Stimulated activated CD4-positive, alpha-beta T cell treated with anti-CD3 and anti-CD28 coated beads, Interleukin-4, amount 100 ng/mL, for 24 hours (primary cell): ENCODE measurements around the gene UBR7.
"Not testable (repeated sequence)": the region's sequence is repeated elsewhere in the genome, so short reads cannot be mapped to it uniquely, and the experiment has no call there.

Experiments used
- DNase-seq: peaks from one replicate; pipeline ENCODE4 v3.0.0-alpha.2; 2020

UBR7 gene

DNA sequence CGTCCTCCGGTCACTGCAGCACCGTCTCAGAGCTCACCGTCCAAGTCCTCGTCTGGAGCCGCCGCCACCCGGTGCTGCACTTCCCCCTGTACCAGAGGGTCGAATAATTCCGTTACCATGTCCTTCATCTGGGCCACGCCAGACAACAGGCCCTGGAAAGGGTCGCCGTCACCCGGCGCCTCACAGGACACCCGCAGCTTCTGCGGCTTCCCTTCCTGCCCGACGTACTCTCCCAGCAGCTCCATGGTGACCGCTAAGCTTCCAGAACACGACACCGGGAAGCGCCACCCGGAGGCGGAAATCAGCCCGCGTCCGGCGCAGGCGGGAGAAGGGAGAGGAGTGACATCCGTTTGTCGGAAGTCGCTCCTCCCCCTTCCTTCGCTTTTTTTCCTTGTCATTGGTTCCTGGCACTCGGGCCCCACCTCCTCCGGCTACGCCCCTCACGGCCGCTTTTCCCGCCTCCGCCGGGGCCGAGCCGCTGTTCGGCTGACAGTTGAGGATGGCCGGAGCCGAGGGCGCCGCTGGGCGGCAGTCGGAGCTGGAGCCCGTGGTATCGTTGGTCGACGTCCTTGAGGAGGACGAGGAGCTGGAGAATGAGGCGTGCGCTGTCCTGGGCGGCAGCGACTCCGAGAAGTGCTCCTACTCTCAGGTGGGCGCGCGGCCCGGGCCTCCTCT lies at the start of gene UBR7, which contains the start of gene GON7:
TSS of gene UBR7 (plus strand) at position 464 of the 675 bp plus-strand sequence. CDS start at position 500, 36 bp downstream.
TSS of gene GON7 (minus strand) at position 273 of the 675 bp plus-strand sequence. CDS start at position 245, 28 bp downstream.
- DNase-seq: peak; percentile 92

- not testable (repeated sequence) for DNase-seq
Measured at GRCh38 chr14:93158349-93158748, 48.7 kb upstream of the UBR7 start.

GRCh38 chr14:93159625-93160352 lies 47.3 kb upstream of the UBR7 start:
- DNase-seq: not testable (repeated sequence)

DNA sequence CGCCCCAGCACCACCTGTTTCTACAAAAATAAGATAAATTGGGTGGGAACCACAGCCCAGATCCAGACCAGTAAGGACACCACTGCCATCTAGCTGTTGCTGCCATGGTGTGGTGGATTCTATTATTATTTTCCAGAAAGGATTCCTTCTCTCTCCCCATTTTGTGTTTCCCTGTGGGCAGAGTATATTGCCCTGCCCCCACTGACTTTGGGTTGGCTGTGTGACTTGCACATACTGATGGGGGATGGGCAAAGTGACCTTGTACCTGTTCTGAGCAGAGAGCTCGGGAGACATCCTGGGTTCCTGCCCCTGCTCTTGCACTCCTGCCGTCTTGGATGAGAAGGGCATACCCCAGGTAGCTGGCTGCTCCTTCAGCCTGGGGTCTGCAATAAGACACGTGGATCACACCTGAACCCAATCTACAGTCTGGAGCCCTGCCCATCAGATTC lies 46.7 kb upstream of the UBR7 start:
- no peak for DNase-seq

DNA sequence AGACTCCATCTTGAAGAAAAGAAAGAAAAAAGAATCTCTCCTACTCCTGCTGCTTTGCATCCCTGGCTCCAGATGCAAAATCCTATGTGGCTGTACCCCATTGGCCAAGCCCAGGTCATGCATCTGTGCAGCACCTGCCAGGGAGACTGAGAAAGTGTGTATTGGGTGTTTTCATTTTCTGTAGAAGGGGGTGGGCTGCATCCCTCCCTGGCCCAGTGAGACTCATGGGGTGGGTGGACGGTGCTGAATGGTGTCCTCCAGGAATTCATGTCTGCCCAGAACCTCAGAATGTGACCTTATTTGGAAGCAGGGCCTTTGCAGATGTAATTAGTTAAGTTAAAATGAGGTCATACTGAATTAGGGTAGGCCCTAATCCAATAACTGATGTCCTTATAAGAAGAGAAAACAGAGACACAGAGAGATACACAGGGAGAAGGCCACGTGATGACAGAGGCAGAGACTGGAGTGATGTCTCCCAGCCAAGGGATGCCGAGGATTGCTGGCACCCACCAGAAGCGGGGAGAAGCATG lies 45.6 kb upstream of the UBR7 start:
- no peak for DNase-seq

GRCh38 chr14:93163564-93163963 lies 43.5 kb upstream of the UBR7 start:
- DNase-seq: no peak

GRCh38 chr14:93165271-93166265 lies 41.5 kb upstream of the UBR7 start:
- DNase-seq: not testable (repeated sequence)

DNA sequence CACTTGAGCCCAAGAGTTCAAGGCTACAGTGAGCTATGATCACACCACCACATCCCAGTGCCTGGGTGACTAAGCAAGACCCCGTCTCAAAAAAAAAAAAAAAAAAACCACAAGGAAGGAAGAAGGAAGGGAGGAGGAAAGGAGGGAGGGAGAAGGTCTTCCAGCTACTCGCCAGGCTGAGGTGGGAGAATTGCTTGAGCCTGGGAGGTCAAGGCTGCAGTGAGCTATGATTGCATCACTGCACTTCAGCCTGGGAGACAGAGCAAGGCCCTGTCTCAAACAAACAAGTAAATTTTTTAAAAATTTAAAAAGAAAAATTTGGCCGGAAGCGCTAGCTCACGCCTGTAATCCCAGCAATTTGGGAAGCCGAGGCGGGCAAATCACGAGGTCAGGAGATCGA lies 38.4 kb upstream of the UBR7 start:
- not testable (repeated sequence) for DNase-seq

- not testable (repeated sequence) for DNase-seq
Measured at GRCh38 chr14:93169619-93170018, 37.4 kb upstream of the UBR7 start.

DNA sequence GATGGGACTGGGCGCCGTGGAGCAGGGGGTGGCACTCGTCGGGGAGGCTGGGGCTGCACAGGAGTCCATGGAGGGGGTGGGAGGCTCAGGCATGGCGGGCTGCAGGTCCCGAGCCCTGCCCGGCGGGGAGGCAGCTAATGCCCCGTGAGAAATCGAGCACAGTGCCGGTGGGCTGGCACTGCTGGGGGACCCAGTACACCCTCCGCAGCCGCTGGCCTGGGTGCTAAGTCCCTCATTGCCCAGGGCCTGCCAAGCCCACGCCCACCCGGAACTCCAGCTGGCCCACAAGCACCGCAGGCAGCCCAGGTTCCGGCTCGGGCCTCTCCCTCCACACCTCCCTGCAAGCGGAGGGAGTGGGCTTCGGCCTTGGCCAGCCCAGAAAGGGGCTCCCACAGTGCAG lies 36.9 kb upstream of the UBR7 start:
- not testable (repeated sequence) for DNase-seq

DNA sequence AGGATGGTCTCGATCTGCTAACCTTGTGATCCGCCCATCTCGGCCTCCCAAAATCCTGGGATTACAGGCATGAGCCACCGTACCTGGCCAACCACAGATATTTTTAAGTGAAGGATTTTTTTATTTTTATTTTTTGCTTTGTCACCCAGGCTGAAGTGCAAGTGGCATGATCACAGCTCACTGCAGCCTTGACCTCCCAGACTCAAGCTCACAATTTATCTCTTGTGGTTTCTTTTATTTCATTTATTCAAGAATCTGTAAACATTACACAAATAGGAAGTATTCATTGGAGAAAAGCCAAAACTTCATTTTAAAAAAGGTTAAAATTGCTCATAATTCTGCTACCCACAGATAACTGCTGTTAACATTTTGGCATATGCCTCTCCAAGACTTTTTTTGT lies 35.7 kb upstream of the UBR7 start:
- DNase-seq: no peak

GRCh38 chr14:93173943-93174395 lies 33.1 kb upstream of the UBR7 start:
- no peak for DNase-seq

- DNase-seq: not testable (repeated sequence)
Measured at GRCh38 chr14:93174731-93175130, 32.3 kb upstream of the UBR7 start.

DNA sequence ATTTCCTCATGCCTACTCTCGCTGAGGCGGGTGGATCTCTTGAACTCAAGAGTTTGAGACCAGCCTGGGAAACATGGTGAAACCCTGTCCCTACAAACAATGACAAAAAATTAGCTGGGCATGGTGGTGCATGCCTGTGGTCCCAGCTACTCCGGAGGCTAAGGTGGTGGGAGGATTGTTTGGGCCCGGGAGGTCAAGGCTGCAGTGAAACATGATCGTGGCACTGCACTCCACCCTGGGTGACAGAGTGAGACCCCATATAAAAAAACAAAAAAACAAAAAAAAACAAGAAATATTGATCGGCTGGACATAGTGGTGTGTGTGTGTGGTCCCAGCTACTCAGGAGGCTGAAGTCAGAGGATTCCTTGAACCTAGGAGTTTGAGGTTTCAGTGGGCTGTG lies 31.6 kb upstream of the UBR7 start:
- no peak for DNase-seq

DNA sequence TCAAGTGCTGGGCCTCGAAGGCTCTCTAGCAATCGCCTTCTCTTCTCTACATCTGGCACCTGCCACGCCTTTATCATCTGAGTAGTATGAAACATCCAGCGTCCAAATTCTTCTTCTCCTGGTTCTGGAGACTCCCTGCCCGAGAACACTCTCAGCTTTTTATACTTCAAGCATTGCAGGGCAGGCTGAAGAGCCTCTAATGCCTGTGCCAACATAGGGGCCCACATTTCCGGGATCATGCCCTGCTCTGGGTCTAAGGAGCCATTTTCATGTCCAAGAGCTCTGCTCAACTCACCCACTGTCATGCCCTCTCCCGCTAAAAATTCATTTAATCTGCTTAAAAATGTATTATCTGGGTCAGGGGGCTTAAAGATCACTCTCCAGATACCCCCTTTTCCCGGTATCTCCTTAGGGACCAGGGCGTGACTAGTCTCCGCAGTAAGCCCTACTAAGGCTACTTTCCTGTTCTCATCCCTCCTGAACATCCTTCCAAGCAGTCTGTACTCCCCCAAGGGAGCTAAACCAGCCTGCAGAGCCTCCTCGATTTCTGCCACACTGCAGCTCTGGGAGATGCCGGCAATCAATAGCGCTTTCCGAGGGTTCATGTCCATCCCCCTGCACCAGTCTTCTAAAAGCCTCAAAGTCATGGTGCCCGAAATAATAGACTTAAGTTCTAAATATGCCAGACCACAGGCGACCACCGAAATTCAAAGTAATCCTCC lies 23.3 kb upstream of the UBR7 start:
- DNase-seq: no peak

DNA sequence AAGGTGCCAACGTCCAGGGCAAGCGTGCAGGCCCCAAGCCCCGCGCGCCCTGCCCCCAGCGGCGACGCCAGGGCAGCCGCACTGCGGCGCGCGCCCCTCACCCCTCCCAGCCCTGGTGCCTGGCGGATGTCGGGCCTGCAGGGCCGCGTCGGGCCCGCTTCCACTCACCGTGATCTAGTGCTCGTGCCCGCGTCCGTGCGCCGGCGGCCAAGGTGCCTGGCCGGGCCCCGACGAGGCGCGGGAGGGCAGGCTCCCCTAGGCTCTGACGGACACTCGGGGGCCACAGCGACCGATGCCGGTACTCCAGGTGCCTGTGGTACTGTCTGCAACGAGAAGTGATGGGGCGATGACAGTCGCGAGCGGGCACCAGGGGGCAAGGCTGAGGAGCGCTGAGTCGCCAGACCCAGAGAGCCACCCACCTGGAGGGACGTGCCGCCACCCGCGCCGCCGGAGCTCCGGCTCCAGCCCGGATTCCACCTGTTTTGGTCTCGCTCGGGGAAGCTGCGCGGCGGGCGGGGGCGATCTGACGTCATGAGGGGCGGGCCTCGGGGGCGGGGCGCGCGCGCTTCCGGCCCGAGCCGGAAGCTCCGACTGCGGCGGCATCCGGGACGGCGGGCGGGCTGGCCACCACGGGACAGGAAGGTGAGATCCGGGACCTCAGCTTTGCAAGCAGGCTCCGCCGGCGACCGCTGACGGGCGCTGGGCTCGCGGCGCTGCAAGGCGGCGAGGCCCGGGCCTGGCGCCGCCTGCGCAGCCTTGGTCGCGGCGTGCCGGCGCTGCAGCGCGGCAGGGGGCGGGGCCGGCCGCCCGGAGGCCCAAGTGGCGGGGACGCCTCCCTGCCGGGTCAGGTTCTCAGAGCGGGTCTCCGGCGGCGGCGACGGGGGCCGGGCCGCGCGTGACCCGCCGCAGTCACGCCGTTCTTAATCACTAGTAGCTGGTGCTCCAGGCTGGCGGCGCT lies 22.4 kb upstream of the UBR7 start, which contains the start of the genes LYSET and MOAP1:
TSS of gene LYSET (plus strand) at position 927 of the 958 bp plus-strand sequence. CDS start 89 bp downstream, outside the sequence.
TSS of gene MOAP1 (minus strand) at position 507 of the 958 bp plus-strand sequence. CDS start 655 bp downstream, outside the sequence.
- DNase-seq: peak; percentile 88

GRCh38 chr14:93185349-93185720 lies 21.7 kb upstream of the UBR7 start:
- DNase-seq: no peak

DNA sequence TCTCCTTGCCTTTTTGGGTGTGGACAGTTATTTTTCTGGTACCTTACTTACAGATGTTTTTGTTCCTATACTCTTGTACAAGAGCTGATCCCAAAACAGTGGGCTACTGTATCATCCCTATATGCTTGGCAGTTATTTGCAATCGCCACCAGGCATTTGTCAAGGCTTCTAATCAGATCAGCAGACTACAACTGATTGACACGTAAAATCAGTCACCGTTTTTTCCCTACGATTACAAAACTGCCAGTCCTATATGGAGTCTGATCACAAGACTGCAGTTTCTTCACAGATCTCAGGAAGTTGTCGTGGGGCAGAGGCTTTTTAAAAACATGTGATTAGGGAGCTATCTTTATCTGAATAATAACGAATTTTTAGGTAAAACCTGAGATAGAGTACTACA lies 20.6 kb upstream of the UBR7 start:
- no peak for DNase-seq

- DNase-seq: no peak
Measured at GRCh38 chr14:93186956-93187355, 20.1 kb upstream of the UBR7 start.

DNA sequence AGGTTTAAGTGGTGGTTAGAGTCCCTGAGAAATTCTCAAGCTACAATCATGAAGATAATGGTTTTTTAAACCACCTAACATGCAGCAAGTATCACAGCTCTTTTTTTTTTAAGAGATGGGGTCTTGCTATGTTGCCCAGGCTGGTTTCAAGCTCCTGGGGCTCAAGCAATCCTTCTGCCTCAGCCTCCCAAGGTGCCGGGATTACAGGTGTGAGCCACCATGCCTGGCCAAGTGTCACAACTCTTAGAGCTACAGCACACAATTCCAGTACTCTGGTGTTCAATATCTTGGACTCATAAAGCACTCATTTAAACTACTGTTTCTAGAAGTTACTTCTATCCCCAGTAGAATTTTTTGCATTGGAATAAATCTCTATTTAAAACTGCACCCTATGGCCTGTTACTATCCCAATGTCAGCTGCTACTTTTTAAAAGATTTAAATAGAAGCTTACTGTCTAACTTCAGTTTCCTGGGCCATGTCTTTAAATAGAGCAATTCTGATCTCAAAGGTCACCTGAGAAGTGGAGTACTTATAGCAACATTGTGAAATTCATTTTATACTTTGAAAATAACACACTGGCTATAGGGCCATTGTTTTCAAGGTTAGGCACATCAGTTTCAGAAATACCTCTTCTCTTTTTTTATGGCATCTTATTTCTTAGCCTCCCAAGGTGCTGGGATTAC lies 11.6 kb upstream of the UBR7 start:
- DNase-seq: no peak
